HS-5 (cell line): ENCODE results near the gene PSMC6.
A peak's percentile ranks its signal among the peaks of the same experiment; 100 is the strongest.
"Not testable (repeated sequence)": the region's sequence is repeated elsewhere in the genome, so short reads cannot be mapped to it uniquely, and the experiment has no call there.

Experiments used
- DNase-seq: peaks from one replicate; pipeline ENCODE4 v3.0.0-alpha.2; 2012; ENCODE audit warnings: low read depth

Gene PSMC6

GRCh38 chr14:52723514-52724359 is 16.7 kb downstream of the PSMC6 start:
- no peak for DNase-seq

GRCh38 chr14:52724360-52724644 is 17.3 kb downstream of the PSMC6 start:
- DNase-seq, result no peak

- DNase-seq, result not testable (repeated sequence)
Measured at GRCh38 chr14:52727509-52727908, 20.5 kb downstream of the PSMC6 start.

GRCh38 chr14:52729035-52729434 is 22.0 kb downstream of the PSMC6 start:
- DNase-seq, result not testable (repeated sequence)

GRCh38 chr14:52729585-52729924 is 22.6 kb downstream of the PSMC6 start:
- no peak for DNase-seq

GRCh38 chr14:52729925-52730708 is 23.1 kb downstream of the PSMC6 start, which contains the start of gene STYX:
STYX (plus strand) TSS chr14:52730166; CDS start chr14:52730475, 309 bp downstream.
- peak; percentile 83 for DNase-seq

- DNase-seq, result no peak
Measured at GRCh38 chr14:52730709-52731111, 23.7 kb downstream of the PSMC6 start.

GRCh38 chr14:52733824-52734223 is 26.8 kb downstream of the PSMC6 start:
- no peak for DNase-seq

GRCh38 chr14:52735921-52736489 is 29.0 kb downstream of the PSMC6 start:
- no peak for DNase-seq

- no peak for DNase-seq
Measured at GRCh38 chr14:52738409-52738808, 31.4 kb downstream of the PSMC6 start.

- no peak for DNase-seq
Measured at GRCh38 chr14:52740751-52741150, 33.8 kb downstream of the PSMC6 start.

- no peak for DNase-seq
Measured at GRCh38 chr14:52741865-52742264, 34.9 kb downstream of the PSMC6 start.

- DNase-seq, result no peak
Measured at GRCh38 chr14:52748647-52749292, 41.8 kb downstream of the PSMC6 start.

GRCh38 chr14:52755607-52756316 is 48.8 kb downstream of the PSMC6 start:
- no peak for DNase-seq

- no peak for DNase-seq
Measured at GRCh38 chr14:52759145-52759544, 52.1 kb downstream of the PSMC6 start.

GRCh38 chr14:52762923-52763322 is 55.9 kb downstream of the PSMC6 start:
- DNase-seq, result not testable (repeated sequence)

- DNase-seq, result no peak
Measured at GRCh38 chr14:52767058-52767833, 60.2 kb downstream of the PSMC6 start.

GRCh38 chr14:52769887-52770286 is 62.9 kb downstream of the PSMC6 start:
- no peak for DNase-seq

- DNase-seq, result no peak
Measured at GRCh38 chr14:52776816-52777215, 69.8 kb downstream of the PSMC6 start.
